Activated CD4-positive, alpha-beta T cell treated with anti-CD3 and anti-CD28 coated beads, Interleukin-2, amount 10 ng/mL, durations not matched to agents 24 days and 14 days (primary cell): ENCODE results near the gene VSTM5. TPM values are rescaled to one million over a fixed set of nuclear protein-coding genes. Genes with fewer than 3 reads are reported as not detected.
"Not testable (repeated sequence)": the region's sequence is repeated elsewhere in the genome, so short reads cannot be mapped to it uniquely, and the experiment has no call there.

ENCODE experiments used
- DNase-seq: peaks from one replicate; pipeline ENCODE4 v3.0.0; 2022
- H3K27ac Mint-ChIP-seq: one replicate; pipeline ENCODE4 v1.8.0; 2022; ENCODE audit warnings: mild to moderate bottlenecking, mixed read lengths
- H3K27me3 Mint-ChIP-seq: one replicate; pipeline ENCODE4 v1.8.0; 2022; ENCODE audit warnings: mixed read lengths
- H3K36me3 Mint-ChIP-seq: one replicate; pipeline ENCODE4 v1.8.0; 2022; ENCODE audit warnings: low read depth, mild to moderate bottlenecking, mixed read lengths
- H3K4me1 Mint-ChIP-seq: one replicate; pipeline ENCODE4 v1.8.0; 2021; ENCODE audit warnings: mixed read lengths
- H3K4me3 Mint-ChIP-seq: one replicate; pipeline ENCODE4 v1.8.0; 2022; ENCODE audit warnings: mild to moderate bottlenecking, moderate library complexity, mixed read lengths
- H3K9me3 Mint-ChIP-seq: one replicate; pipeline ENCODE4 v1.8.0; 2021; ENCODE audit warnings: mixed read lengths
- intact Hi-C: fragments of 100-400 bp; cut with micrococcal nuclease; formaldehyde crosslinking; loops from one replicate; pipeline ENCODE4 v1.15.1; 2023
- total RNA-seq: library from RNA; stranded (reverse); gene quantifications from 2 replicates; pipeline ENCODE4 v1.2.3, GENCODE V29; 2022

VSTM5 gene
- not detected in 2 replicates for total RNA-seq

GRCh38 chr11:93850594-93851018 lies at the start of gene VSTM5:
VSTM5 (minus strand) TSS chr11:93850618; CDS start chr11:93850502, 116 bp downstream.
- Mint-ChIP-seq H3K27ac (no peak within 1 kb of the TSS), H3K36me3 (no peaks in the 10 kb centered on the region), H3K4me1 (no peaks in the 10 kb centered on the region), H3K4me3 (peak within 1 kb of the TSS; percentile 1), H3K9me3 (no peaks in the 10 kb centered on the region), H3K27me3 (peaks cover 29% of the 10 kb centered on the region)
- intact Hi-C loops = no loop called here
- no peak for DNase-seq

GRCh38 chr11:93895106-93895862 lies 44.9 kb upstream of the VSTM5 start:
- no peaks in the 10 kb centered on the region for H3K36me3 Mint-ChIP-seq
- H3K4me3 Mint-ChIP-seq = no peak overlapping the region
- no peaks in the 10 kb centered on the region for H3K9me3 Mint-ChIP-seq
- H3K4me1 Mint-ChIP-seq = no peaks in the 10 kb centered on the region
- peak; percentile 61 for DNase-seq
- intact Hi-C loops = loop anchor here (5.0 kb wide), 1 partner anchor 607 kb away; no protein-coding TSS in a partner anchor
- peaks cover 12% of the 10 kb centered on the region for H3K27me3 Mint-ChIP-seq
- no peak overlapping the region for H3K27ac Mint-ChIP-seq

- H3K27me3 Mint-ChIP-seq = peaks cover 12% of the 10 kb centered on the region
- intact Hi-C loops = no loop called here
- no peak overlapping the region for H3K4me3 Mint-ChIP-seq
- H3K9me3 Mint-ChIP-seq = no peaks in the 10 kb centered on the region
- H3K4me1 Mint-ChIP-seq = no peaks in the 10 kb centered on the region
- H3K27ac Mint-ChIP-seq = no peak overlapping the region
- no peaks in the 10 kb centered on the region for H3K36me3 Mint-ChIP-seq
- DNase-seq = no peak
These were observed 40.1 kb upstream of the VSTM5 start for GRCh38 chr11:93890391-93891051.

- H3K36me3 Mint-ChIP-seq = no peaks in the 10 kb centered on the region
- peaks cover 6% of the 10 kb centered on the region for H3K27me3 Mint-ChIP-seq
- DNase-seq = no peak
- H3K4me3 Mint-ChIP-seq = no peak overlapping the region
- peaks cover 11% of the 10 kb centered on the region for H3K9me3 Mint-ChIP-seq
- H3K4me1 Mint-ChIP-seq = no peaks in the 10 kb centered on the region
- H3K27ac Mint-ChIP-seq = no peak overlapping the region
- intact Hi-C loops = no loop called here
These were observed 36.7 kb upstream of the VSTM5 start for GRCh38 chr11:93887111-93887510.

GRCh38 chr11:93879114-93879513 lies 28.7 kb upstream of the VSTM5 start:
- intact Hi-C loops, H3K4me1 Mint-ChIP-seq, H3K27me3 Mint-ChIP-seq, DNase-seq, H3K4me3 Mint-ChIP-seq, H3K27ac Mint-ChIP-seq, H3K36me3 Mint-ChIP-seq: not testable (repeated sequence)
- H3K9me3 Mint-ChIP-seq = peaks cover 19% of the 10 kb centered on the region

- intact Hi-C loops = no loop called here
- Mint-ChIP-seq H3K9me3 (no peaks in the 10 kb centered on the region), H3K4me3 (no peak overlapping the region), H3K27me3 (peaks cover 14% of the 10 kb centered on the region), H3K36me3 (no peaks in the 10 kb centered on the region), H3K27ac (no peak overlapping the region), H3K4me1 (no peaks in the 10 kb centered on the region)
- no peak for DNase-seq
These were observed 25.2 kb upstream of the VSTM5 start for GRCh38 chr11:93875637-93876036.

- intact Hi-C loops = no loop called here
- H3K27ac Mint-ChIP-seq = no peak overlapping the region
- peaks cover 8% of the 10 kb centered on the region for H3K9me3 Mint-ChIP-seq
- no peaks in the 10 kb centered on the region for H3K4me1 Mint-ChIP-seq
- no peak overlapping the region for H3K4me3 Mint-ChIP-seq
- no peak for DNase-seq
- H3K27me3 Mint-ChIP-seq = peaks cover 9% of the 10 kb centered on the region
- no peaks in the 10 kb centered on the region for H3K36me3 Mint-ChIP-seq
These were observed 21.1 kb upstream of the VSTM5 start for GRCh38 chr11:93871526-93871925.

GRCh38 chr11:93870616-93871015 lies 20.2 kb upstream of the VSTM5 start:
- intact Hi-C loops = no loop called here
- peaks cover 8% of the 10 kb centered on the region for H3K9me3 Mint-ChIP-seq

GRCh38 chr11:93869830-93870229 lies 19.4 kb upstream of the VSTM5 start:
- Mint-ChIP-seq H3K4me3 (no peak overlapping the region), H3K27me3 (peaks cover 8% of the 10 kb centered on the region), H3K4me1 (no peaks in the 10 kb centered on the region), H3K27ac (no peak overlapping the region), H3K36me3 (no peaks in the 10 kb centered on the region), H3K9me3 (peaks cover 8% of the 10 kb centered on the region)
- DNase-seq = no peak
- intact Hi-C loops = no loop called here

More at GRCh38 chr11:93870616-93871015, 20.2 kb upstream of the VSTM5 start:
- H3K27ac Mint-ChIP-seq = no peak overlapping the region
- H3K36me3 Mint-ChIP-seq = no peaks in the 10 kb centered on the region
- H3K4me3 Mint-ChIP-seq = no peak overlapping the region
- peaks cover 8% of the 10 kb centered on the region for H3K27me3 Mint-ChIP-seq
- no peaks in the 10 kb centered on the region for H3K4me1 Mint-ChIP-seq
- DNase-seq = no peak

GRCh38 chr11:93868404-93868803 lies 18.0 kb upstream of the VSTM5 start:
- DNase-seq, H3K36me3 Mint-ChIP-seq, intact Hi-C loops, H3K4me3 Mint-ChIP-seq, H3K27ac Mint-ChIP-seq, H3K4me1 Mint-ChIP-seq, H3K9me3 Mint-ChIP-seq, H3K27me3 Mint-ChIP-seq: not testable (repeated sequence)

- intact Hi-C loops = no loop called here
- DNase-seq = no peak
- Mint-ChIP-seq H3K4me3 (no peak overlapping the region), H3K36me3 (no peaks in the 10 kb centered on the region), H3K9me3 (no peaks in the 10 kb centered on the region), H3K27ac (no peak overlapping the region), H3K27me3 (peaks cover 9% of the 10 kb centered on the region), H3K4me1 (no peaks in the 10 kb centered on the region)
These were observed 11.4 kb upstream of the VSTM5 start for GRCh38 chr11:93861808-93862207.

GRCh38 chr11:93858121-93858775 lies 7.8 kb upstream of the VSTM5 start:
- Mint-ChIP-seq H3K27me3 (peaks cover 14% of the 10 kb centered on the region), H3K9me3 (no peaks in the 10 kb centered on the region), H3K4me3 (no peak overlapping the region), H3K27ac (no peak overlapping the region), H3K4me1 (no peaks in the 10 kb centered on the region), H3K36me3 (no peaks in the 10 kb centered on the region)
- no peak for DNase-seq
- intact Hi-C loops = no loop called here

GRCh38 chr11:93857413-93858120 lies 7.1 kb upstream of the VSTM5 start:
- intact Hi-C loops = no loop called here
- no peak for DNase-seq
- H3K27ac Mint-ChIP-seq = no peak overlapping the region
- H3K9me3 Mint-ChIP-seq = no peaks in the 10 kb centered on the region
- no peaks in the 10 kb centered on the region for H3K4me1 Mint-ChIP-seq
- no peak overlapping the region for H3K4me3 Mint-ChIP-seq
- H3K36me3 Mint-ChIP-seq = no peaks in the 10 kb centered on the region
- H3K27me3 Mint-ChIP-seq = peaks cover 20% of the 10 kb centered on the region

GRCh38 chr11:93852242-93852641 lies 1.8 kb upstream of the VSTM5 start:
- Mint-ChIP-seq H3K9me3 (no peaks in the 10 kb centered on the region), H3K36me3 (no peaks in the 10 kb centered on the region), H3K27me3 (peaks cover 31% of the 10 kb centered on the region), H3K4me1 (no peaks in the 10 kb centered on the region), H3K27ac (no peak overlapping the region), H3K4me3 (no peak overlapping the region)
- intact Hi-C loops = no loop called here
- no peak for DNase-seq
